ENCODE data around the gene COX7A2L. TPM values are rescaled to one million over a fixed set of nuclear protein-coding genes. Genes with fewer than 3 reads are reported as not detected.

COX7A2L gene
- total and polyA plus RNA-seq, 2 donors (not counting 1 experiment from before 2014, with no cell fraction given) = 39.4 to 66.7 TPM

DNA sequence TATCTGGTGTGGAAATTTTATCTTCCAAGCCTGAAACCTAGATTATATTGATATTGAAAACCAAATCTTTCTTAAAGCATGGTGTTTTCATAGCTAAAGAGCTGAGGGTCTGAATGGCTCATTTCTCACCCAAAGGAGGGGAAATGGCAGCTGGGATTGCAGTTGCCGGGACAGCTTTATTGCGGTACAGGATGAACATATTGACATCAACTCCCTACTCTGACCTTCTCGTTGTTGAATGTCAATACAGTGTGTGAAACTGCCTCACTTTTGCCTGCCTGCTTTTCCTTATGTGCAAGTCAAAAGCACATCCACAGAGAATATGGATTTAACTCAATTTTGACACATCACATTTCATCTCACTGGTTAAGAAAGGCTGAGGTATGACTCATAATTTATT is 3.6 kb upstream of the COX7A2L start:
- H3K27me3 Mint-ChIP-seq = peaks cover 11% of the 10 kb centered on the region
- peaks cover 16% of the 10 kb centered on the region for H3K4me1 Mint-ChIP-seq
- CTCF ChIA-PET = no interaction called here
- Histone ChIP-seq H3K27me3 (replicated peaks in 1 of 4; ENCODE audit: control extremely low read depth in 1 of 4, control insufficient read depth in 3 of 4, insufficient read depth in 4 of 4, low read length in 3 of 4) (no peaks in the 10 kb centered on the region), H3K9ac (ENCODE audit: low read length) (no peak overlapping the region), H3K4me3 (ENCODE audit: control extremely low read depth in 1 of 5, extremely low read depth in 1 of 5, insufficient read depth in 1 of 5, low read depth in 2 of 5, low read length in 4 of 5) (no peak overlapping the region), H3K4me2 (replicated peaks; ENCODE audit: low read depth, low read length, poor library complexity, severe bottlenecking) (no peak overlapping the region), H3K36me3 (replicated peaks in 1 of 2; ENCODE audit: control extremely low read depth in 1 of 2, control insufficient read depth in 1 of 2, extremely low read depth in 1 of 2, insufficient read depth in 2 of 2, low read length in 1 of 2) (no peaks in the 10 kb centered on the region), H3K79me2 (ENCODE audit: control insufficient read depth, insufficient read depth, low read length) (peaks cover 14% of the 10 kb centered on the region), H2AFZ (ENCODE audit: insufficient read depth, low read depth, low read length, poor library complexity, severe bottlenecking) (no peak overlapping the region), H4K20me1 (ENCODE audit: control insufficient read depth, insufficient read depth, low read length, poor library complexity, severe bottlenecking) (no peaks in the 10 kb centered on the region), H3K9me3 (ENCODE audit: control extremely low read depth in 1 of 3, control insufficient read depth in 2 of 3, insufficient read depth in 1 of 3, low read length in 2 of 3) (no peaks in the 10 kb centered on the region), H3K4me1 (ENCODE audit: control insufficient read depth in 2 of 2, insufficient read depth in 2 of 2, low read length in 2 of 2) (peaks cover 13 to 15% of the 10 kb centered on the region in 2 donors), H3K27ac (ENCODE audit: low read length in 2 of 2) (no peak overlapping the region)
- POLR2A ChIA-PET = no interaction called here
- no peak for DNase-seq
- intact Hi-C loops (cut with micrococcal nuclease) = loop anchor here (5.0 kb wide), 3 partner anchors 388 to 1803 kb away; partner anchors contain the start of genes PPM1B and THADA
- TF ChIP-seq, protein P1, sequence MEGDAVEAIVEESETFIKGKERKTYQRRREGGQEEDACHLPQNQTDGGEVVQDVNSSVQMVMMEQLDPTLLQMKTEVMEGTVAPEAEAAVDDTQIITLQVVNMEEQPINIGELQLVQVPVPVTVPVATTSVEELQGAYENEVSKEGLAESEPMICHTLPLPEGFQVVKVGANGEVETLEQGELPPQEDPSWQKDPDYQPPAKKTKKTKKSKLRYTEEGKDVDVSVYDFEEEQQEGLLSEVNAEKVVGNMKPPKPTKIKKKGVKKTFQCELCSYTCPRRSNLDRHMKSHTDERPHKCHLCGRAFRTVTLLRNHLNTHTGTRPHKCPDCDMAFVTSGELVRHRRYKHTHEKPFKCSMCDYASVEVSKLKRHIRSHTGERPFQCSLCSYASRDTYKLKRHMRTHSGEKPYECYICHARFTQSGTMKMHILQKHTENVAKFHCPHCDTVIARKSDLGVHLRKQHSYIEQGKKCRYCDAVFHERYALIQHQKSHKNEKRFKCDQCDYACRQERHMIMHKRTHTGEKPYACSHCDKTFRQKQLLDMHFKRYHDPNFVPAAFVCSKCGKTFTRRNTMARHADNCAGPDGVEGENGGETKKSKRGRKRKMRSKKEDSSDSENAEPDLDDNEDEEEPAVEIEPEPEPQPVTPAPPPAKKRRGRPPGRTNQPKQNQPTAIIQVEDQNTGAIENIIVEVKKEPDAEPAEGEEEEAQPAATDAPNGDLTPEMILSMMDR (IDR thresholded peaks at IDR 0.05) = no peak
- TF ChIP-seq EZH2 (IDR thresholded peaks at IDR 0.05; ENCODE audit: borderline replicate concordance, insufficient read depth, low read depth, low read length, poor library complexity, severe bottlenecking) = no peak
- H3K4me3 Mint-ChIP-seq = no peak overlapping the region
- no peak for ATAC-seq (ENCODE audit: low read depth)
- H3K27ac Mint-ChIP-seq = no peak overlapping the region
- WGBS (ENCODE audit: insufficient coverage) = 100% methylated on average over 1 of the region's 3 CpGs
- H3K9me3 Mint-ChIP-seq (ENCODE audit: insufficient read depth) = no peaks in the 10 kb centered on the region

DNA sequence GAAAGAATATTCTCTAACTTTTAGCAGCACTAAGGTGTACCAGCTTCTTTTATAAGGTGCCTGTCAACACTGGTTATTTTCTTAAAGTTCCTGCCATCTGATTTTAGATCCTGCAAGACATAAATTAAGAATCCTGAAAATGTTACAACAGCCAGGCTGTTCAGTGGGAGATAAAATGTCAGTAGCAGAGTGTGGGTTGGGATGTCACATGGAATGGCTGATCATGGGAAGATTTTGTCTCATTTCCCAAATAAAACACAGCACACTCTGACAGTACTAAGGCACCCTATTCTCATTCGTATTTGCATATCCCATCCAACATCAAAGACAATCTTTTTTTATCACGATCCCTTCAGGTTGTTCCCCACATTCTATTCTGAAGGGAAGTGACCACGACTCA is 2.4 kb upstream of the COX7A2L start:
- Histone ChIP-seq H3K9me3 (ENCODE audit: control extremely low read depth in 1 of 3, control insufficient read depth in 2 of 3, insufficient read depth in 1 of 3, low read length in 2 of 3) (no peaks in the 10 kb centered on the region), H3K4me3 (ENCODE audit: control extremely low read depth in 1 of 5, extremely low read depth in 1 of 5, insufficient read depth in 1 of 5, low read depth in 2 of 5, low read length in 4 of 5) (no peak overlapping the region), H2AFZ (ENCODE audit: insufficient read depth, low read depth, low read length, poor library complexity, severe bottlenecking) (no peak overlapping the region), H4K20me1 (ENCODE audit: control insufficient read depth, insufficient read depth, low read length, poor library complexity, severe bottlenecking) (no peaks in the 10 kb centered on the region), H3K4me1 (ENCODE audit: control insufficient read depth in 2 of 2, insufficient read depth in 2 of 2, low read length in 2 of 2) (peaks cover 21 to 26% of the 10 kb centered on the region in 2 donors), H3K27me3 (replicated peaks in 1 of 4; ENCODE audit: control extremely low read depth in 1 of 4, control insufficient read depth in 3 of 4, insufficient read depth in 4 of 4, low read length in 3 of 4) (no peaks in the 10 kb centered on the region), H3K79me2 (ENCODE audit: control insufficient read depth, insufficient read depth, low read length) (peaks cover 26% of the 10 kb centered on the region), H3K9ac (ENCODE audit: low read length) (no peak overlapping the region), H3K4me2 (replicated peaks; ENCODE audit: low read depth, low read length, poor library complexity, severe bottlenecking) (no peak overlapping the region), H3K27ac (ENCODE audit: low read length in 2 of 2) (no peak overlapping the region), H3K36me3 (replicated peaks in 1 of 2; ENCODE audit: control extremely low read depth in 1 of 2, control insufficient read depth in 1 of 2, extremely low read depth in 1 of 2, insufficient read depth in 2 of 2, low read length in 1 of 2) (no peaks in the 10 kb centered on the region)
- WGBS (ENCODE audit: insufficient coverage) = 89% methylated on average over 3 of the region's 3 CpGs
- ATAC-seq (ENCODE audit: low read depth) (no peak), DNase-seq (no peak)
- Mint-ChIP-seq H3K4me3 (no peak overlapping the region), H3K27me3 (peaks cover 11% of the 10 kb centered on the region), H3K4me1 (peaks cover 27% of the 10 kb centered on the region), H3K9me3 (ENCODE audit: insufficient read depth) (no peaks in the 10 kb centered on the region), H3K27ac (no peak overlapping the region)
- ChIA-PET POLR2A (no interaction called here), CTCF (interaction anchor here (2.3 kb wide), 1 partner anchor 267 kb away, joined by 5 read pairs; no protein-coding TSS in a partner anchor)
- TF ChIP-seq, protein P1 (IDR thresholded peaks at IDR 0.05) = no peak
- TF ChIP-seq EZH2 (IDR thresholded peaks at IDR 0.05; ENCODE audit: borderline replicate concordance, insufficient read depth, low read depth, low read length, poor library complexity, severe bottlenecking) = no peak
- intact Hi-C loops (cut with micrococcal nuclease) = loop anchor here (5.0 kb wide), 3 partner anchors 389 to 1804 kb away; partner anchors contain the start of genes PPM1B and THADA
